Measurements from ENCODE around the gene SYT2.
"Not testable (repeated sequence)": the region's sequence is repeated elsewhere in the genome, so short reads cannot be mapped to it uniquely, and the experiment has no call there.

Gene SYT2

DNA sequence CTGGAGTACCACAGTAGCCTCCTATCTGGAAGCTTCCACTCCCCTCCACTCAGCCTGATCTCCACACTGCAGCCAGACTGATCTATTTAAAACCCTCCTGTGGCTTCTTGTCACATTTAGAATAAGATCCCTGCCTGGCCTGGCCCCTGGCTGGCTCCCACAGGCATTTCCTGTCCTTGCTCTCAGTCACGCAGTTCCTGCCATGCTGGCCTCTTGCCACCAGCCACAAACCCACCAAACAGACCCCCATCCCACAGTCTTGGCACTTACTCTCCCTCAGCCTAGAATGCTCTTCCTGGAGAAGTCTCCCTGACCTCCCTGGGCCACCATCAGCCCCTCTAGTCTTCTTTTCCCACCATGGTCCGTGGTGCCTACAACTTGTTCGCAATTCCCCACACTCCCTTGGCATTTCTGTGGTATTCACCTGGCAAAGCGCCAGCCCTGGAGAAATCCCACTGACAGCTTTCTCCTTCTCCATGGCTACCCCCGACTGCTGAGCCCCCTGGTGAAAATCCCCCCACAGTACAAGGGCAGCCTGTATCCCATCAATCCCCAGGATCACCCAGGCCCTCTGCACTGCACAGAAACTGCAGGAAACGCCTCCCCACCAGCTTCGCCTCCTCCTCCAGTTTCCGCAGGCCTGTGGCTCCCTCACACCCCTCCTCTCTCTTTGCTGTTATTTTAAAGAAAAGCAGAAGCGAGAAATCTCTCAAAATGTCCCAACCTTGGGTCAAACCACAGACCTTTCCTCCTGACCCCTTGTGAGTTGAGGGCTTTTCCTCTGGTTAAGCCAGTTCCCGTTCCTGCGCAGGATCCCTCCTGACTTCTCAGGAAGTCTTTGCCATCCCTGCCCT is 94.5 kb downstream of the SYT2 start:
- CTCF ChIA-PET, result interaction anchor here (0.6 to 6.5 kb wide), 12 partner anchors 8 to 427 kb away, joined by 3 to 72 read pairs (median 6); no protein-coding TSS in a partner anchor
- H3K4me3 ChIP-seq (ENCODE audit: low read depth, low read length), result no peak overlapping the region
- DNase-seq (ENCODE audit: low read depth, low spot score), result no peak
- POLR2A ChIA-PET, result no interaction called here
- no peak for TF ChIP-seq CTCF (IDR thresholded peaks at IDR 0.05; ENCODE audit: insufficient read depth, low read length, missing control alignments)

DNA sequence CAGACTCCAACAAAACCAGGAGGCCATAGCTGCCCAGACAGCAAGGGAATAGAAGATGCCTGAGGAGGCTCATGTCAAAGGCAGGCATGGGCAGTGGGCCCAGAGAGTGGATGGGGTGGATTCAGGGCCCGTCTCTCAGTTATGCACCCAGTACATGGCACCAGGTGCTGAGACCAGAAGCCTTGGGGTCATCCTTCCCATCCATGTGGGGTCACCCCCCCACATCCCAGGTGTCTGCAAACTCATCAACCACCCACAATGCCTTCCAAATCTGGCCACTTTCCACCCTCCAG is 95.1 kb downstream of the SYT2 start:
- POLR2A ChIA-PET; DNase-seq (ENCODE audit: low read depth, low spot score): not testable (repeated sequence)
- CTCF ChIA-PET, result interaction anchor here (0.6 to 6.5 kb wide), 16 partner anchors 8 to 426 kb away, joined by 3 to 72 read pairs (median 5); no protein-coding TSS in a partner anchor

GRCh38 chr1:202614363-202615207 is 95.7 kb downstream of the SYT2 start:
- H3K4me3 ChIP-seq (ENCODE audit: low read depth, low read length); DNase-seq (ENCODE audit: low read depth, low spot score); POLR2A ChIA-PET: not testable (repeated sequence)
- CTCF ChIA-PET, result interaction anchor here (0.7 to 6.5 kb wide), 23 partner anchors 9 to 270 kb away, joined by 3 to 72 read pairs (median 3); no protein-coding TSS in a partner anchor

More for the DNA sequence above, 95.1 kb downstream of the SYT2 start:
- H3K4me3 ChIP-seq (ENCODE audit: low read depth, low read length), result not testable (repeated sequence)

- ChIA-PET POLR2A (no interaction called here), CTCF (interaction anchor here (1.0 to 6.5 kb wide), 12 partner anchors 13 to 269 kb away, joined by 3 to 72 read pairs (median 6); no protein-coding TSS in a partner anchor)
- no peak for DNase-seq (ENCODE audit: low read depth, low spot score)
- no peak overlapping the region for H3K4me3 ChIP-seq (ENCODE audit: low read depth, low read length)
- TF ChIP-seq CTCF (IDR thresholded peaks at IDR 0.05; ENCODE audit: insufficient read depth, low read length, missing control alignments), result no peak
Measured at GRCh38 chr1:202613571-202613970, 96.7 kb downstream of the SYT2 start.

GRCh38 chr1:202612036-202612435 is 98.2 kb downstream of the SYT2 start:
- H3K4me3 ChIP-seq (ENCODE audit: low read depth, low read length); POLR2A ChIA-PET; DNase-seq (ENCODE audit: low read depth, low spot score): not testable (repeated sequence)
- CTCF ChIA-PET, result interaction anchor here (1.2 to 6.5 kb wide), 3 partner anchors 11 to 148 kb away, joined by 3 to 72 read pairs (median 3); no protein-coding TSS in a partner anchor

GRCh38 chr1:202605515-202605914 is 104.7 kb downstream of the SYT2 start:
- POLR2A ChIA-PET, result no interaction called here
- CTCF ChIA-PET, result interaction anchor here (1.8 to 3.0 kb wide), 4 partner anchors 9 to 141 kb away, joined by 4 to 12 read pairs (median 8); no protein-coding TSS in a partner anchor
- no peak overlapping the region for H3K4me3 ChIP-seq (ENCODE audit: low read depth, low read length)
- no peak for TF ChIP-seq CTCF (IDR thresholded peaks at IDR 0.05; ENCODE audit: insufficient read depth, low read length, missing control alignments)
- no peak for DNase-seq (ENCODE audit: low read depth, low spot score)

GRCh38 chr1:202603435-202603834 is 106.8 kb downstream of the SYT2 start:
- TF ChIP-seq CTCF (IDR thresholded peaks at IDR 0.05; ENCODE audit: insufficient read depth, low read length, missing control alignments), result no peak
- ChIA-PET POLR2A (no interaction called here), CTCF (interaction anchor here (1.1 to 7.6 kb wide), 5 partner anchors 11 to 139 kb away, joined by 3 to 150 read pairs (median 72); no protein-coding TSS in a partner anchor)
- no peak overlapping the region for H3K4me3 ChIP-seq (ENCODE audit: low read depth, low read length)
- no peak for DNase-seq (ENCODE audit: low read depth, low spot score)
